22Rv1 (cell line): Measurements from ENCODE around the gene ANKH.

Experiments used
- H3K27ac ChIP-seq: fragments of 450-650 bp; 2 replicates; pipeline ENCODE4 v1.5.1; 2017
- ZFX ChIP-seq: fragments of 450-650 bp; IDR thresholded peaks from 2 replicates; pipeline ENCODE4 v1.6.1; 2017; ENCODE audit warnings: antibody characterized with exemption, borderline replicate concordance
- TF ChIP-seq, protein P1 (sequence below): fragments of 450-650 bp; IDR thresholded peaks from 2 replicates; pipeline ENCODE4 v1.5.1; 2017; ENCODE audit warnings: mild to moderate bottlenecking

The ANKH gene

GRCh38 chr5:14745753-14746152 is 125.8 kb downstream of the ANKH start:
- no peak for TF ChIP-seq ZFX
- TF ChIP-seq, protein P1, sequence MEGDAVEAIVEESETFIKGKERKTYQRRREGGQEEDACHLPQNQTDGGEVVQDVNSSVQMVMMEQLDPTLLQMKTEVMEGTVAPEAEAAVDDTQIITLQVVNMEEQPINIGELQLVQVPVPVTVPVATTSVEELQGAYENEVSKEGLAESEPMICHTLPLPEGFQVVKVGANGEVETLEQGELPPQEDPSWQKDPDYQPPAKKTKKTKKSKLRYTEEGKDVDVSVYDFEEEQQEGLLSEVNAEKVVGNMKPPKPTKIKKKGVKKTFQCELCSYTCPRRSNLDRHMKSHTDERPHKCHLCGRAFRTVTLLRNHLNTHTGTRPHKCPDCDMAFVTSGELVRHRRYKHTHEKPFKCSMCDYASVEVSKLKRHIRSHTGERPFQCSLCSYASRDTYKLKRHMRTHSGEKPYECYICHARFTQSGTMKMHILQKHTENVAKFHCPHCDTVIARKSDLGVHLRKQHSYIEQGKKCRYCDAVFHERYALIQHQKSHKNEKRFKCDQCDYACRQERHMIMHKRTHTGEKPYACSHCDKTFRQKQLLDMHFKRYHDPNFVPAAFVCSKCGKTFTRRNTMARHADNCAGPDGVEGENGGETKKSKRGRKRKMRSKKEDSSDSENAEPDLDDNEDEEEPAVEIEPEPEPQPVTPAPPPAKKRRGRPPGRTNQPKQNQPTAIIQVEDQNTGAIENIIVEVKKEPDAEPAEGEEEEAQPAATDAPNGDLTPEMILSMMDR, result no peak
- H3K27ac ChIP-seq, result no peak overlapping the region

- TF ChIP-seq, protein P1, result no peak
- no peak for TF ChIP-seq ZFX
- H3K27ac ChIP-seq, result no peak overlapping the region
Observed at GRCh38 chr5:14745188-14745563, 126.4 kb downstream of the ANKH start.

- TF ChIP-seq, protein P1, result no peak
- no peak for TF ChIP-seq ZFX
- H3K27ac ChIP-seq, result no peak overlapping the region
Observed at GRCh38 chr5:14744296-14745187, 127.0 kb downstream of the ANKH start.

DNA sequence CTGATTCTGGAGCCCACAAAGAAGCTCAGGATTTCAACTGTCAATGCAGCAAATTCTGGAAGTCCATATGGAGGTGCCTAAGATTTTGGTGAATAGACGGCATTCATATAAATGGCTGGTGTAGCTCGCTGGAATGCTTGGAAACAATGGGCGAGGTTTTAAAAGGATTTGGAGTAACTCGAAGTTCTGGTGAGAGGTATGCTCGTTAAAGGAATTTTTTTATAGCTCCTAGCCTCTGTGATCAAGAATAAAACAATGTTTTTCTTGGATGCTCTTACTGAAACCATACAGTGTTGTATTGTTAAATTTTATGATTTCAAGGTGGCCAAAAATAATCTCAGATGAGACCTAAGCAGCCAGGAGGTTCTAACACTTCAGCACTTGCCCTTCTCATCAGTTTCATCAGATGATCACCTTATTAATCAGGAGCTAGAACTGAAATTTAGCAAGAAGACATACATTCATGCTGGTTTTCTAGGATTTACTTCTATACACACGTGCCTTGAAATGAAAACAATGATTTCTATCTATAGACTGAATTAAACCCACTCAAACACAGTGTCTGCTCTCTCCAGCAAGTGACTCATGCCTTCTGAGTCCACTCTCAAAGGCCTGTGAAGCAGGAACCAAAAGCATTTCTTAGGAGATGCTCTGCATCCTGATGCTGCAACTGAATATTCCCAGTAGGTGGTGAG is 127.8 kb downstream of the ANKH start:
- no peak for TF ChIP-seq ZFX
- TF ChIP-seq, protein P1, result no peak
- no peak overlapping the region for H3K27ac ChIP-seq

DNA sequence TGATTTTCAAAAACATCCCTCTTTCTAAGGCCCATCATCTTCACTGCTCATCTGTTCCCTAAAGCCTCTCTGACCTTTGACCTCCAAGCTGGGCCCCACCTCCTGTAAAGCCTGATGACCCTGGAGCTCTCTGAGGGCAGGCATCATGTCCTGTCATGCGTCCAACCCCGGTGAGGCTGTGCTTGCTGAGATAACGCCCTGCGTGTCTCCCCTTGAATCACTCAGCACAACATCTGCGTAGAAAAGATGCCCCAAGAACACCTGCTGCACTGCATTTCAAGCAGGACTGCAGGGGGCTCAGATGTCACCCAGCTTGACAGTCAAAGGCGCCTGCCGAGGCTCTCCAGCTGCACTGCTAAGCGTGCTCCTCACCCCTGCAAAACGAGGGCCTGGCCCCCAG is 129.1 kb downstream of the ANKH start:
- no peak for TF ChIP-seq ZFX
- TF ChIP-seq, protein P1, result no peak
- no peak overlapping the region for H3K27ac ChIP-seq

DNA sequence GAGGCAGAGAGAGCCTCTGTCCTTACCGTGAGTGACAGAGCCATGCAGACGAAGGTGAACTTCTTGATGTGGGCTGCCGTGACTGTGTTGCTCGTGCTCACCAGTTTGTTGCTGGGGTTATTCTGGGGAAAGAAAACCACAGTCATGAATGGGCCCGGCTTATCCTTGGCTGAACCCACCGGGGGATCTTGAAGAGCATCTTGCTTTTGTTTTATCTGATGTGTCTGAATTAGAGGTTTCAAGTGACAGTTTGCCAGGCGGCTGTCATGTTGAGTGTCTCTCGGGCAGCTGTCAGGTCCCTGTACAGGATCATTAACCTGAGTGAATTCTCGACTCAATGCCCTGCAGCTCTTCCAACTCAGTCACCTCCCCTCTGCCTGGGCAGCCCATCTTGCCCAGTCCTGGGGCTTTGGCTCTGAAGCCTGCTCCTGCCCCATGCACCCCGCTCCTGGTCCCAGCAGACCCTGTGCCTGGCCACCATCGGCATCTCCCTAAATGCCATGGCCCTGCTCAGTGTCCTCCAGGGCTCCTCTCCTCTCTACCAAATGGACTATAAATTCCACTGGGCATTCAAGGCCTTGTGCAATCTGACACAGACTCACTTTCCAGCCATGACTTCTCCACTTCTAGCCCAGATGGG is 129.7 kb downstream of the ANKH start:
- TF ChIP-seq, protein P1, result no peak
- no peak overlapping the region for H3K27ac ChIP-seq

GRCh38 chr5:14741131-14741530 is 130.4 kb downstream of the ANKH start:
- no peak overlapping the region for H3K27ac ChIP-seq
- TF ChIP-seq ZFX, result no peak
- TF ChIP-seq, protein P1, result no peak
